ENCODE results near the gene FNDC3A. TPM values are rescaled to one million over a fixed set of nuclear protein-coding genes. Genes with fewer than 3 reads are reported as not detected.

The FNDC3A gene, protein sequence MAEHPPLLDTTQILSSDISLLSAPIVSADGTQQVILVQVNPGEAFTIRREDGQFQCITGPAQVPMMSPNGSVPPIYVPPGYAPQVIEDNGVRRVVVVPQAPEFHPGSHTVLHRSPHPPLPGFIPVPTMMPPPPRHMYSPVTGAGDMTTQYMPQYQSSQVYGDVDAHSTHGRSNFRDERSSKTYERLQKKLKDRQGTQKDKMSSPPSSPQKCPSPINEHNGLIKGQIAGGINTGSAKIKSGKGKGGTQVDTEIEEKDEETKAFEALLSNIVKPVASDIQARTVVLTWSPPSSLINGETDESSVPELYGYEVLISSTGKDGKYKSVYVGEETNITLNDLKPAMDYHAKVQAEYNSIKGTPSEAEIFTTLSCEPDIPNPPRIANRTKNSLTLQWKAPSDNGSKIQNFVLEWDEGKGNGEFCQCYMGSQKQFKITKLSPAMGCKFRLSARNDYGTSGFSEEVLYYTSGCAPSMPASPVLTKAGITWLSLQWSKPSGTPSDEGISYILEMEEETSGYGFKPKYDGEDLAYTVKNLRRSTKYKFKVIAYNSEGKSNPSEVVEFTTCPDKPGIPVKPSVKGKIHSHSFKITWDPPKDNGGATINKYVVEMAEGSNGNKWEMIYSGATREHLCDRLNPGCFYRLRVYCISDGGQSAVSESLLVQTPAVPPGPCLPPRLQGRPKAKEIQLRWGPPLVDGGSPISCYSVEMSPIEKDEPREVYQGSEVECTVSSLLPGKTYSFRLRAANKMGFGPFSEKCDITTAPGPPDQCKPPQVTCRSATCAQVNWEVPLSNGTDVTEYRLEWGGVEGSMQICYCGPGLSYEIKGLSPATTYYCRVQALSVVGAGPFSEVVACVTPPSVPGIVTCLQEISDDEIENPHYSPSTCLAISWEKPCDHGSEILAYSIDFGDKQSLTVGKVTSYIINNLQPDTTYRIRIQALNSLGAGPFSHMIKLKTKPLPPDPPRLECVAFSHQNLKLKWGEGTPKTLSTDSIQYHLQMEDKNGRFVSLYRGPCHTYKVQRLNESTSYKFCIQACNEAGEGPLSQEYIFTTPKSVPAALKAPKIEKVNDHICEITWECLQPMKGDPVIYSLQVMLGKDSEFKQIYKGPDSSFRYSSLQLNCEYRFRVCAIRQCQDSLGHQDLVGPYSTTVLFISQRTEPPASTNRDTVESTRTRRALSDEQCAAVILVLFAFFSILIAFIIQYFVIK
- 55.4 and 66.5 TPM in 2 replicates for total RNA-seq

DNA sequence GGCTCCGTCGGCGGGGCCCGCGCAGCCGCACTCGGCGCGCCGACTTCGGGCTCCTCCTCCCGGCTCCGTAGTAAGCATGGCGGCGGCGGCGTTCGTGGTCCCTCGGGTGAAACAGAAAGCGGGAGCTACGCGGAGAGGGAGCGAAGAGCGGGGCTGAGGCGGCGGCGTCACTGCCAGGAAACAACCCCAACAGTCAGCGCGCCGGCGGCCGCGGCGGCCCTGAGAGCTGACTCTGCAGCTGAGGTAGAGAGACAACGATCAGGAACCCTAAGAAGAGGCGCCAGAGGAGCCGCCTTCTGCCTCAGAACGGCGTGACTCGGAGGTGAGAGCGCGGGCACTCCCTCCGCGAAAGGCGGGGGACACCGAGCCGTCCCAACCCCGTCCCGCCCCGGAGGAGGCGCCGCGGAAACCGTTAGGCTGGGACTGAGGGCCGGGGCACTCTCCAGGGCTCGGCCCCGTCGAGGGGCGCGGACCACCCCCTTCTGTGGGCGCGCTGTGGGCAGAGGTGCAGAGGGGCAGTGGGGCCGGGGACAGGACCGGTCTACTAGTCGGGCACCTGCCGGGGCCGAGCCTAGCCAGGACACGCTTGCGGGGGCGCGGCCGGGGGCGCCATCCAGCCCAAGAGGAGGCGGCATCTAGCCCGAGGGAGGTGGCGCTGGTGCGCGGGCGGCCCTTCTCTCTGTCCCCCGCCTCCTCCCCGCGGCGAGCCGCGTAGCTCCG lies at the start of gene FNDC3A:
TSS of gene FNDC3A (plus strand) at position 57 of the 720 bp plus-strand sequence. CDS start 30,279 bp downstream, outside the sequence.

DNA sequence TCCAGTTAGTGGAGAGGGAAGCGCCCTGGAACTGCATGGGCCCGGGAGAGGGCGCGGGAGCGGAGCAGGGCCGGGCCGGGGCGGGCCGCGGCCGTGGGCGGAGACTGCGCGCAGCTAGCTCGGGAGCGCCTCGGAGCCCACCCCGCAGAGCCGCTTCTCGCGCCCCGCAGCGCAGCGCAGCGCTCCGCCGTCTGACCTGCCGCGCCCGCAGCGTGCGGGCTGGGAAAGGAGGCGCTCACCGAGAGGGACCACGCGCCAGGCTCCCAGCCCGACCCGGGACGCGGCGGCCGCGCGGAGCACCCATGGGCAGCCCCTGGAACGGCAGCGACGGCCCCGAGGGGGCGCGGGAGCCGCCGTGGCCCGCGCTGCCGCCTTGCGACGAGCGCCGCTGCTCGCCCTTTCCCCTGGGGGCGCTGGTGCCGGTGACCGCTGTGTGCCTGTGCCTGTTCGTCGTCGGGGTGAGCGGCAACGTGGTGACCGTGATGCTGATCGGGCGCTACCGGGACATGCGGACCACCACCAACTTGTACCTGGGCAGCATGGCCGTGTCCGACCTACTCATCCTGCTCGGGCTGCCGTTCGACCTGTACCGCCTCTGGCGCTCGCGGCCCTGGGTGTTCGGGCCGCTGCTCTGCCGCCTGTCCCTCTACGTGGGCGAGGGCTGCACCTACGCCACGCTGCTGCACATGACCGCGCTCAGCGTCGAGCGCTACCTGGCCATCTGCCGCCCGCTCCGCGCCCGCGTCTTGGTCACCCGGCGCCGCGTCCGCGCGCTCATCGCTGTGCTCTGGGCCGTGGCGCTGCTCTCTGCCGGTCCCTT lies 244.5 kb downstream of the FNDC3A start, which contains the start of gene MLNR:
TSS of gene MLNR (plus strand) at position 303 of the 820 bp plus-strand sequence. CDS start at position 303, 0 bp downstream.

DNA sequence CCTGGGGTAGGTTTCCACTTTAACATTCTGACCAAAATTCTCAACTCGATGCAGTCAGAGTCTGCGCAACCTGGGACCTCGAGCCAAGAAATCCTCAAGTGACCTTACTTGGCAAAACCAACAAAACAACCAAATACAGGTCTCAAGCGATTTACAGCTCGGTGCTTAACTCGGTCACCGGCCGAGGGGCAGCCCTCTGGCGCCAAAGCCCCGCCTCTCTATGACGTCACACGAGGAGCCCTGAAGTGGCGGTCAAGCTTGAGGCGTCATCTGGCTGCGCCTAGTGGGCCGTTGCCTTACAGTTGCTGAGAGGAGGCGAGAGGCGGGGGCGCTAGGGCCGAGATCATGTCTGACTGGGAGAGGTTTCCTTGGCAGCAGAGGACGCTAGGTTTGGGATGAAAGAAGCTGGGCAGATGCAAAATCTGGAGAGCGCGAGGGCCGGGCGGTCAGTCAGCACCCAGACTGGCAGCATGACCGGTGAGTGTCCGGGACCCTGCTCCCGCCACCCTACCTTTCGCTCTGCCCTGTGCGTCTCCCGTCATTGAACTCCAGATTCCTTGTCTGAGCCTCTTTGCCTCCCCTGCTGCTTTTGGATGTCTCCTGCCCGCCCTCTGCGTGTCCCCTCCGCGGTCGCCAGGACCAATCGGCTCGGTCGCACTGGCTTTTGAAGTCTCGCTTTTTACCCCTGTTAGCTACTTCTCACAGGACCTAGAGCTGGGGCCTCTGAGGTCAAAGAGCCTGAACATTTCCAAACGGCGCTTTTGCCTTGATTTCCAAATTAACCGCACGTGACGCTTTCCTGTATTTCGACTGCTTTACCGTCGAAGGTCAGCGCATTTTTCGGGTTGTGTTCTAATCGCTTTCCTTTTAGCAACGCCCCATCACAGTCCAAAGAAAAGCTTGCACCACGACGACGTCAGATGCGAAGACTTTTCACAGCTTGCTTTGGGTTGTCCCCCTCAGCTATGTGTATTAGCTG lies 272.2 kb downstream of the FNDC3A start, which contains the start of gene CDADC1:
TSS of gene CDADC1 (plus strand) at position 283 of the 979 bp plus-strand sequence. CDS start at position 396, 113 bp downstream.

Small RNA genes within 50 kb of the gene (small RNA-seq; reads per million reads assigned to genes)
- gene COX7CP1 (not detected), gene RNU6-60P (not detected), gene RNY3P2 (not detected)

Other genes starting within 250 kb of the FNDC3A start
- not detected in 2 replicates for gene MLNR, start 244.4 kb downstream of the FNDC3A start, total RNA-seq

All from hair follicle dermal papilla cell (primary cell).